ENCODE data around the gene PRAMEF27.
"Not testable (repeated sequence)": the region's sequence is repeated elsewhere in the genome, so short reads cannot be mapped to it uniquely, and the experiment has no call there.

The PRAMEF27 gene

GRCh38 chr1:13056475-13056874 is at the start of gene PRAMEF27:
PRAMEF27 (minus strand) TSS chr1:13056575; CDS start chr1:13053659, 2,916 bp downstream.
- not testable (repeated sequence) for DNase-seq

- not testable (repeated sequence) for DNase-seq
These were observed 14.1 kb upstream of the PRAMEF27 start, which contains the start of gene PRAMEF25 for GRCh38 chr1:13070474-13070873. PRAMEF25 (plus strand) TSS chr1:13070774; CDS start chr1:13073694, 2,920 bp downstream.

DNA sequence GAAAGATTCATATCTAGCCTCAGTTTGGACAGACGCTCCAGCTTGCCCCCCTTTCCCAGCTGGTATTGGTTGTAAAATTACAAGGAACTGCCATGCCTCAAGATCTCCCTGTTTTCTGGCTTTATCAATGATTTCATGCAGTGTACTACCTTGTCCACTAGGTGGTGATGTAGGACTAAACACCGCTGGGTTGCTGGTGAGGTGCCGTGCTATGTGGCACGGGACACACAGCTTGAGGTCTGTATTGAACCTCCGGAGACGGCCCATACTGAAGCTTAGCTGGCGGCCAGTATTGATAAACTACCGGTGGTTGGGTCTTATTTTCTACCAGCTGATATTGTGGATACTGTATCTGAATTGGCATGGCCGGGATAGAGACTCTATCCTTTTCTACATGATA is 36.5 kb downstream of the PRAMEF27 start:
- not testable (repeated sequence) for DNase-seq

- not testable (repeated sequence) for DNase-seq
These were observed 44.4 kb downstream of the PRAMEF27 start for GRCh38 chr1:13011932-13012331.

DNA sequence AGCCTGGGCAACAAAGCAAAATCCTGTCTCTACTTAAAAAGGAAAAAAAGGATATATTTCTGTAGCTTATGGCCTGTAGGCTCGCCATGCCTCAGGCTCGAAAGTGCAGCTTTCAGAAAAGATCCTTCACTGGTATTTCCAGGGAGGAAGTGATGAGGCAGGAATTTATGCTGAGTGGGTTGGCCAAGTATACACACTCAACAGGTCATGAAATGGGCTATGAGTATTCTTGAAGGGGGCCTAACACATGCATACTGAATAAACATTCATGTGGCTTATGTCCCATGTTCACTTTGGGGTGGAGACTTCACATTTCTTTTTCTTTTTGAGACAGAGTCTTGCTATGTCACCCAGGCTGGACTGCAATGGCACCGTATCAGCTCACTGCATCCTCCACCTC is 47.0 kb downstream of the PRAMEF27 start:
- DNase-seq: not testable (repeated sequence)

DNA sequence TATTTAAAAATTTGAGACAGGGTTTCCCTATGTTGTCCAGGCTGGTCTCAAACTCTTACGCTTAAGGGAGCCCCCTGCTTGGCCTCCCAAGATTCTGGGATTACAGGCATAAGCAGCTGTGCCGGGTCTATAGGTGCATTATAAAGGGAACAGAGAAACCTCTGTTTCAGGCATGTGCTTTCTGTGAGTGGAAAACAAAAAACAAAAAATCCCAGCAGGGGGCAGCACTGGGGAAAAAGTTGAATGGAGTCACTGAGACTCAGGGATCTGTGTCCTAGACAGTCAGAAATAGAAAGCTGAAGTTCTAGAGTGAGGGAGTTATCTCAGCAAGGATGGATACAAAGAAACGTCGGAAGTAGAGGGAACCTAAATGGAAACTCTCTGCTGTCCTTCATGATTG is 50.6 kb downstream of the PRAMEF27 start:
- not testable (repeated sequence) for DNase-seq

All from NCI-H2081 (cell line).